Natural killer cell treated with Interleukin-12 subunit alpha and Interleukin-12 subunit beta and Interleukin-15 and Interleukin-18, amount 100 ng/mL, for 72 hours (primary cell): ENCODE results near the gene CDK17. TPM values are rescaled to one million over a fixed set of nuclear protein-coding genes. Genes with fewer than 3 reads are reported as not detected.

Experiments used
- ATAC-seq, 2 donors: fragments of 150-1000 bp; cut with Tn5 transposase in 1 of 2; sonication (Bioruptor Pico), chemical (Tn5 transposase) in 1 of 2; 2 replicates each; pipeline ENCODE4 v1.10.0; 2021
- DNase-seq: peaks from one replicate; pipeline ENCODE4 v3.0.0; 2022; ENCODE audit warnings: low spot score
- H3K27ac Mint-ChIP-seq, 2 donors: 1 replicate in 1 of 2; 2 replicates in 1 of 2; pipeline ENCODE4 v1.8.0; 2022; ENCODE audit warnings: mixed read lengths in 2 of 2, mild to moderate bottlenecking in 1 of 2, moderate library complexity in 1 of 2
- H3K27me3 Mint-ChIP-seq, 2 donors: 1 replicate in 1 of 2; 2 replicates in 1 of 2; pipeline ENCODE4 v1.8.0; 2022; ENCODE audit warnings: mixed read lengths in 2 of 2
- H3K36me3 Mint-ChIP-seq: one replicate; pipeline ENCODE4 v1.8.0; 2022; ENCODE audit warnings: mixed read lengths
- H3K4me1 Mint-ChIP-seq, 2 donors: 1 replicate in 1 of 2; 2 replicates in 1 of 2; pipeline ENCODE4 v1.8.0; 2022; ENCODE audit warnings: low read depth in 2 of 2, mixed read lengths in 2 of 2, mild to moderate bottlenecking in 1 of 2
- H3K4me3 Mint-ChIP-seq: one replicate; pipeline ENCODE4 v1.8.0; 2022; ENCODE audit warnings: mixed read lengths
- H3K9me3 Mint-ChIP-seq: 2 replicates; pipeline ENCODE4 v1.8.0; 2022; ENCODE audit warnings: mixed read lengths
- total RNA-seq, 2 donors: library from RNA; stranded (reverse); gene quantifications; one replicate each; pipeline ENCODE4 v1.2.3, GENCODE V29; 2022

CDK17 gene
- total RNA-seq, 2 donors from 2014 or later = 66.9 to 82.1 TPM

DNA sequence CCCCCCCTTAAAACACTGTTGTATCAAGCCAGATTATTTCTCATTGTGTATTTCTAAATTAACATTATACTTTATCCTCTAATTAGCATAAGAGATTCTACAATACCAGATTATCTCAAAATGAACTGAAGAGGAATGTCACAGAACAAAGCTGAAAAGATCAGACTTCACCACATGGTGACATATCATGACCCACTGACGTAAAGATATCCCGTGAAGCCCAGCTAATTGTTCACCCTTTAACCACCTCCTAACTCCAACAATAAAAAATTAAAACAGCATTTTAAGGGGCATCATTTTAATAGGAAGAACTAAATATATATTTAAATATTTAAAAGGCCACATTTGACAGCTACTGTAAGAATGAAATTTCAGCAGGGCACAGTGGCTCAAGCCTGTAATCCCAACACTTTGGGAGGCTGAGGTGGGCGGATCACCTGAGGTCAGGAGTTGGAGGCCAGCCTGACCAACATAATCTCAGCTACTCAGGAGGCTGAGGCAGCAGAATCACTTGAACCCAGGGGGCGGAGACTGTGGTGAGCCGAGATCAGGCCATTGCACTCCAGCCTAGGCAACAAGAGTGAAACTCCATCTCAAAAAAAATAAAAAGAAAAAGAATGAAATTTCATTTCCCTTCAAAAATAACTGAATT is 29.0 kb downstream of the CDK17 start:
- DNase-seq (no peak), ATAC-seq (no peak)
- Mint-ChIP-seq H3K27me3 (no peaks in the 10 kb centered on the region), H3K4me1 (peaks cover 63 to 80% of the 10 kb centered on the region in 2 donors), H3K4me3 (peak overlapping the region; percentile 51), H3K27ac (peak overlapping the region; percentile 57 to 86), H3K36me3 (peaks cover 4% of the 10 kb centered on the region), H3K9me3 (peaks cover 4% of the 10 kb centered on the region)

DNA sequence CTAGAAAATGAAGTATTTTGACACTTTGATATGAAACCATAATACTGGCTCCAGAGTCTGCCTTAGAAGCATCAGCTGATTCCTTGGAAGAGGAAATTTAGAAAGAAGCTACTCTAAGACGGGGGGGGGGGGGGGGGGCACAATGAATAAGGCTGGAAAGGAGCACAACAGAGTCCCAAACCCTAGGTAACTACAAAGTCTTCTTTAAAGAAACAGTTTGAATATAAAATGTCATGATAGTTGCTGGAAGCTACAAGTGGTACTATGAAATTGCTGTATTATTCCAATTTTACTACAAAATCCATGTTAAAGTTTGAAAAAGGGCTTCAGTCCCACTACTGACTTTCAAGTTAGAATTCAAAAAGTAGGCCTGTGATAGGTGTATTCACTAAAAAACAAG is 31.6 kb downstream of the CDK17 start:
- H3K27ac Mint-ChIP-seq = peak overlapping the region in 1 of 2 donors; percentile 53
- H3K4me3 Mint-ChIP-seq = no peak overlapping the region
- ATAC-seq (no peak), DNase-seq (no peak)
- H3K27me3 Mint-ChIP-seq = no peaks in the 10 kb centered on the region
- peaks cover 55 to 67% of the 10 kb centered on the region in 2 donors for H3K4me1 Mint-ChIP-seq
- no peaks in the 10 kb centered on the region for H3K9me3 Mint-ChIP-seq
- peaks cover 4% of the 10 kb centered on the region for H3K36me3 Mint-ChIP-seq

DNA sequence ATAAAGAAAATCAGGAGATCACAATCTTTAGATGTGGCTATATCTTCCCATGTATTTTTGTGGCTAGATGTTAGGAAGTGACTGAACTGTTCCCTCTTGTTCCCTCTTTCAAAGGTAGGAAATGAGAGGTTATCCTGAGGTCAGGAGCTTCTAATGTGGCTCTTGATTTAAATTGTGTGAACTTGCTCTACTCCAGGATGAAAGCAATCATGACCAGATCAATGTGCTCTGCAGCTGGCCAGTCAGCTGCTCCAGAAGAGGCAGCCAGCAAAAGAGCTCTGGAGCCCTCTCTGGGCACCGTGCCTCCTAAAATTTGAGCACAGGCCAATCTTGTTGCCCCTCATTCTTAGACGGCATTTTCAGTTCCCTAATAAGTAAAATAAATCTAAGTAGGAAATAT is 32.0 kb downstream of the CDK17 start:
- H3K36me3 Mint-ChIP-seq = peaks cover 4% of the 10 kb centered on the region
- no peak for DNase-seq
- H3K27ac Mint-ChIP-seq = peak overlapping the region; percentile 12 to 53
- H3K9me3 Mint-ChIP-seq = no peaks in the 10 kb centered on the region
- H3K4me1 Mint-ChIP-seq = peaks cover 50 to 62% of the 10 kb centered on the region in 2 donors
- no peak overlapping the region for H3K4me3 Mint-ChIP-seq
- H3K27me3 Mint-ChIP-seq = no peaks in the 10 kb centered on the region
- ATAC-seq = no peak

DNA sequence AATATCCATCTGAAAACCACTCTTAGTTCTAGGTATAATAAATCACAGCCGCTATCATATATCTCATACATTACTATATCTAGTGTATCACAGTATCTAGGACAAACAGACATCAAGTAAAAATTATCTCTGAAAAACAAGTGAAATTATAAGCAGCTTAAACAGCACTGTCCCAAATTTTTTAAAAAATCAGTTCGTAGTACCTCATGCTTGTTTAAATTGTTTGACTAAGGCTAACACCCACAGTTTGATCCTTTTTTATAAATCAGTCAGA is 33.9 kb downstream of the CDK17 start:
- Mint-ChIP-seq H3K9me3 (no peaks in the 10 kb centered on the region), H3K27me3 (no peaks in the 10 kb centered on the region), H3K27ac (peak overlapping the region; percentile 43 to 49), H3K4me3 (no peak overlapping the region), H3K36me3 (peaks cover 4% of the 10 kb centered on the region), H3K4me1 (peaks cover 42 to 47% of the 10 kb centered on the region in 2 donors)
- no peak for ATAC-seq
- no peak for DNase-seq

DNA sequence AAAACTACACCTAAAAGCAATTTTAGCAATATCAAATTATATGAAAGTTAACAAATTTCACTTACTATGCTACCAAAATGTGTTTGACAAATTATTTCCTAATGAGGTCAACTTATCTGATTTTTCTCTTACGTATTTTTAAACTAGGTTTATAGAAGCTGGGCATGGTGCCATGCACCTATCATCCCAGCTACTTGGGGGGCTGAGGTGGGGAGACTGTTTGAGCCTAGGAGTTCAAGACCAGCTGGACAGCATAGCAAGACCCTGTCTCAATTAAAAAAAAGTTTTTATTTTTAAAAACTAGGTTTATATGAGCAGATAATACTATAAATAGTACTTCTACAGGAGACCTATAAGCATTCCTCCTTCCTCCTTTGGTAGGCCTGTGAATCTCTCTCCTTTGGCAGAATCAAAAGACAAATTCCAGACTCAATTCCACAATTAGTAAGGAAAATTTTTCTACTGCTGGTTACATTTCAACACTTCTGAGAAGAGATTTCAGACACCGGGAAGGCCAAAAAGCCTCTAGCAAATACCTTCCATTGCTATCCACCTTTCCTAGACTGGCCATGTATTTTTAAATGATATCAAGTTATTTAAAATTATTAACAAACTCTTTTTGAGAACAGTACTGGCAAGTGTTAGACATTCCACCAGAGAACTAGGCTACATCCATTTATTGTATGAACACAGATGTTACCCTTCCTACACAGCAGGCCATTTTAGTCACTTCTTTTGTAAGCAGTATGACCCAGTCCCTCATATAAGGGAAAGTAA is 34.4 kb downstream of the CDK17 start:
- Mint-ChIP-seq H3K27ac (peak overlapping the region; percentile 43 to 49), H3K27me3 (no peaks in the 10 kb centered on the region), H3K9me3 (no peaks in the 10 kb centered on the region), H3K36me3 (peaks cover 4% of the 10 kb centered on the region), H3K4me1 (peaks cover 43 to 46% of the 10 kb centered on the region in 2 donors), H3K4me3 (no peak overlapping the region)
- no peak for DNase-seq
- ATAC-seq = no peak

DNA sequence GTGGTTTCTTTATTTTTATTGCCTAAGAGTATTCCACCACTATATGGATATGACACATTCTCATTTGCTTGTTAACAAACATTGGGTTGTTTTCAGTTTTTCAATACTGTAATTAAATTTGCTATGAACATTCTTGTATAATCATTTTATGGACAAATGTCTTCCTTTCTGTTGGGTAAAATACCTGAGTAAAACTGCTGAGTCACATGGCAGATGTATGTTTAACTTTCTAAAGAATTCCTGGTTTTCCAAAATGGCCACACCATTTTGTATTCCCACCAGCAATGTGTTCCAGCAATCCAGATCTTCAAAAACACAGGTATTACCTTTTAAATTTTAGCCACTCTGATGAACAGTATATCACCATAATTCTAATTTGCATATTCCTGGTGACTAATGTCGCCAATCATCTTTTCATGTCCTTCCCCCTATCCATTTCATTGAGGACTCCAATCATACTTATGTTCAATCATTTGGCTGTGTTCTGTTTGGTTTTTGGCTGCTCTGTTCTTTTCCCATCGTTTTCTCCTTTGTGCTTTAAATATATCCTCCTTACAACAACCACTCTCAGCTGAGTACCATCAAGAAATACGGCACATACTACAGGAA is 36.0 kb downstream of the CDK17 start:
- ATAC-seq (no peak), DNase-seq (no peak)
- H3K27ac Mint-ChIP-seq = peak overlapping the region; percentile 11 to 49
- no peaks in the 10 kb centered on the region for H3K27me3 Mint-ChIP-seq
- no peaks in the 10 kb centered on the region for H3K36me3 Mint-ChIP-seq
- peaks cover 50% of the 10 kb centered on the region in 2 donors for H3K4me1 Mint-ChIP-seq
- H3K9me3 Mint-ChIP-seq = no peaks in the 10 kb centered on the region
- H3K4me3 Mint-ChIP-seq = peak overlapping the region; percentile 22

DNA sequence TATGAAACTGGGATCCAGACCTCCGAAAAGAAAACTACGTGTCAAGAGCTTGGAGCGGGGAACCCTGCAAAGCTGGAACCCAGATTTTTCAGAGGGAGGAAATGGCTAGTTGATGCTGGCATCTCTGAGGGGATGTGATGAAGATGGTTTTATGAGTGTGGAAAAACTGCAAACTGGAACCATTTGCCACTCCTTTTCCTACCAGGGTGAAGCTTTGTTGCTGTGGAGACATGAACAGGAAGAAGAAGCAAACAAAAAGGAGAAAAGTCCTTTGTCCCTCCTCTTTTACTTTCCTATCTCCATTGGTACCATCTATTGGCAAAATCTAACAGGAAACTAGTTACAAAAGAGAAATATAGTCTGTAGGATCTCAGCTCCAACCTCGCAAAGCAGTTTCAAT is 39.2 kb downstream of the CDK17 start:
- Mint-ChIP-seq H3K4me3 (no peak overlapping the region), H3K27me3 (no peaks in the 10 kb centered on the region), H3K36me3 (no peaks in the 10 kb centered on the region), H3K27ac (peak overlapping the region; percentile 11 to 61), H3K4me1 (peaks cover 33 to 43% of the 10 kb centered on the region in 2 donors), H3K9me3 (no peaks in the 10 kb centered on the region)
- no peak for ATAC-seq
- no peak for DNase-seq

DNA sequence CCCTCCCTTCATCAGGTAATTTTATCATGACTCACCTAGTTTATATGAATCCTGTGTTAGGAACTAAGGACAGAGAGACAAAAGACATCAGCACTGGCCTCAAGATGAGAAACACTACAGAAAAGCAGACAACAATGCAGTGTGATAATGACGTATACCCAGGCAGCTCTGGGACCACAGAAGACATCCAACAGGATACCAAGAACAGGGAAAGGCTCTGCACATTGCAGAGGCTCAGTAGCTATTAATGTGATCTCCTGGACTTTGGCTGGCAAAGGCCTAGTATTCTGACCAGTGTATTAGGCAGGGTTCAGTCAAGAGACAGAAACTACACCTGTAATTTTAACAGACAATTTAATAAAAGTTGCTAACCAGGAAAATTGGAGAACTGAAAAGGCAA is 39.7 kb downstream of the CDK17 start:
- no peak for DNase-seq
- Mint-ChIP-seq H3K27ac (peak overlapping the region; percentile 11 to 61), H3K27me3 (no peaks in the 10 kb centered on the region), H3K4me1 (peaks cover 34 to 39% of the 10 kb centered on the region in 2 donors), H3K36me3 (no peaks in the 10 kb centered on the region), H3K4me3 (no peak overlapping the region), H3K9me3 (no peaks in the 10 kb centered on the region)
- no peak for ATAC-seq

DNA sequence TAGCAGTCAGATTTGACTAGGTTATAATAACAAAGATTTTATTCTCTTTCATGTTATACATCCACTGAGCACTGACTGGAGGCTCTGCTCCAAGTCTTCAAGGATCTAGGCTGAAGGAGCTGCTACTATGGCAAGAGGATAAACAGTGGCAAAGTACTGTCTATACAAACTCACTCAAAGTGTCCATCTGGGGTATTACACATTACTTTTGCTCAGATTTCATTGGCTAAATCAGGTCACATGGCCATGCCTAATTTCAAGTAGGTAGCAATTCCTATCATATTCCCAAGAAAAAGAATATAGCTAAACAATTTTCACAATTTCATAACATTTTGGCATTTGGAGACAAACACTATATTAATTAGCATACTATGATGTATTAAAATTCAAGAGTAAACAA is 40.9 kb downstream of the CDK17 start:
- peak overlapping the region in 1 of 2 donors; percentile 61 for H3K27ac Mint-ChIP-seq
- H3K36me3 Mint-ChIP-seq = no peaks in the 10 kb centered on the region
- H3K4me1 Mint-ChIP-seq = peaks cover 40 to 43% of the 10 kb centered on the region in 2 donors
- H3K9me3 Mint-ChIP-seq = no peaks in the 10 kb centered on the region
- H3K27me3 Mint-ChIP-seq = no peaks in the 10 kb centered on the region
- H3K4me3 Mint-ChIP-seq = no peak overlapping the region
- DNase-seq (no peak), ATAC-seq (no peak)

DNA sequence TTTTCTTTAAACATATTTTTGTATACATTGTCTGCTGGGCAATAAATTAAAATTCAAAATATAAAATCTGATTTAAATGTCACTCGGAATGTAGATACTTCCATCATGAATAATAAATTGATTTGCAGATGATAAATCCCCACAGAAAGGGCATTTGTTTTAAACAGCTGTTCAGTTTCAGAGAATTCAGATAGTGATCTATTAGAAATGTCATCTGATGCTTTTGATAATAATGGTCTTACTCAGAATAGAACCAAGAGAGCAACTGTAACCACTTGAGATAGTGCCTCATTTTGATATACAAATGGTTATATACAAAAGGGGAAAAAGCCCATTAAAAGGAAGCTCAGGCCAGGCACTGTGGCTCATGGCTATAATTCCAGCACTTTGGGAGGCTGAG is 43.4 kb downstream of the CDK17 start:
- Mint-ChIP-seq H3K27me3 (no peaks in the 10 kb centered on the region), H3K9me3 (no peaks in the 10 kb centered on the region), H3K4me3 (no peak overlapping the region), H3K27ac (no peak overlapping the region), H3K4me1 (peaks cover 55 to 59% of the 10 kb centered on the region in 2 donors), H3K36me3 (no peaks in the 10 kb centered on the region)
- ATAC-seq = no peak
- DNase-seq = no peak

DNA sequence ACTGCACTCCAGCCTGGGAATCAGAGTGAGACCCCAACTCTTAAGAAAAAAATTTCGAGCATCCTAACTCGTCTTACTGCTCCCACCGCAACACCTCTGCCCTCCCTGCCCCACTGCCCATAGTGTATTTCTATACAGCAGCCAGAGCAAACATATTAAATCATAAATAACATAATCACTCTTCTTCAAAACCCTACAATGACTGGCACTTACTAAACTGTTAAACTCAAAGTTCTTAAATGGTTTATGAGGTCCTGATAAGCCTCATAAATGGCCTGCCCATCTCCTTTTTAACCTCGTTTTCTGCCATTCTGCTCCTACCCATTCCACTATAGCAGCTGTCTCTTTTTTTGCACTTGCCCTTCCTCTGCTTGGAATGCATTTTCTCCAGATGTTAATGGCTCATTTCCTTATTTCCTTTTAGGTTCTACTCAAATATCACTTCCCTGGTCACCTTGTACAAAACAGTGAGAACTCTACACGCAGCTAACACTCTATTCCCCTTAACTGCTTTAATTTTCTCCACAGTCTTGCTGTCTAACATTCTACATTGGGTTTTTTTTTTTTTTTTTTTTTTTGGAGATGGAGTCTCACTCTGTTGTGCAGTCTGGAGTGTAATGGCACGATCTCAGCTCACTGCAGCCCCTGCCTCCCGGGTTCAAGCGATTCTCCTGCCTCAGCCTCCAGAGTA is 45.2 kb downstream of the CDK17 start:
- H3K9me3 Mint-ChIP-seq = no peaks in the 10 kb centered on the region
- peak overlapping the region; percentile 10 to 91 for H3K27ac Mint-ChIP-seq
- no peak for ATAC-seq
- H3K4me3 Mint-ChIP-seq = no peak overlapping the region
- DNase-seq = no peak
- H3K36me3 Mint-ChIP-seq = no peaks in the 10 kb centered on the region
- peaks cover 55 to 65% of the 10 kb centered on the region in 2 donors for H3K4me1 Mint-ChIP-seq
- no peaks in the 10 kb centered on the region for H3K27me3 Mint-ChIP-seq

DNA sequence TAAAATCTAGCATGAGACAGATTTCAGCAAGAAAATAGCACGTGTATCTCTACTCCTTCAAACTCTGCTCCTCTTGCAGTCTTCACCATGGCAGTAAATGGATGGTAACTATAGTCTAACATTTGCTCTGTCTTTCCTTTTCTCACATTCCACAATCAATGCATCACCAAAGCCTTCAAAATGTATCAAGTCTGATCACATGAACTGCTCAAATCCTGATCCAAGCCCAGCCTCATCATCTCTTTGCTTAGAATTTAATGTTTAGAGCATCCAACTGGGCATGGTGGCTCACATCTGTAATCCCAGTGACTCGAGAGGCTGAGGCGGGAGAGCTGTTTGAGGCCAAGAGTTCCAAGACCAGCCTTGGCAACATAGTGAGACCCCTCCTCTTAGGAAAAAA is 45.9 kb downstream of the CDK17 start:
- DNase-seq (no peak), ATAC-seq (no peak)
- Mint-ChIP-seq H3K27me3 (no peaks in the 10 kb centered on the region), H3K4me3 (no peak overlapping the region), H3K27ac (peak overlapping the region; percentile 3 to 91), H3K4me1 (peaks cover 51 to 66% of the 10 kb centered on the region in 2 donors), H3K36me3 (no peaks in the 10 kb centered on the region), H3K9me3 (no peaks in the 10 kb centered on the region)

DNA sequence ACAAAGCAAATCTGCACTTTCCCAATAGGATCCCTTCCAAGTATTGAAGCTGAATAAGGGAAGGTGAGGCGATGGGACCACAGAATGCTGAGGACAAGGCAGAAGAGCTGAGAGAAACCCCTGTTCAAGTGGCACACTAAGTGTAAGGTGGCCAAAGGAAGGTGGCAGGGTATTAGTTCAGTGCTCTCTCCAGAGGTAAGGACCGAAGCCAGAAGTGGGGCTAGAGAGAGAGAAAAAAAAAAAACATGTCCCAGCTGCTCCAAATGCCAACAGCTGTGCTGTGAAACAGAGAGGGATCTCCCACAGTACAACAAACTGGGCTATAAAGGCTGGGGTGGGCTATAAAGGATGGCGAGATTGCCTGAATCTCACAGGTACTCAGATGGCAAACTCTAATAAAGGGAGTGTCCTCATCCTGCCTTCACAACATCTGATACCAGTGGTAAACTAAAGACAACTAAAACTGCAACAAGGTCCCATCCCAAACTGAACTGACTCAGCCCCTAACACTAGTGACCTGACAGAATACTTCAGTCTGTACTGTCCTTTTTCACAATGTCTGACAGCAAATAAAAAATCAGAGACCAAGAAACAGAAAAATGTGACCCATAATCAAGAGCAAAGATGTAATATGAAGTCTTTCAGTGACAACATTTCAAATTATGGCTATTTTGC is 47.9 kb downstream of the CDK17 start:
- ATAC-seq (peak; percentile 37 to 64), DNase-seq (no peak)
- peak overlapping the region; percentile 83 to 91 for H3K27ac Mint-ChIP-seq
- H3K36me3 Mint-ChIP-seq = peaks cover 4% of the 10 kb centered on the region
- H3K27me3 Mint-ChIP-seq = no peaks in the 10 kb centered on the region
- peak overlapping the region; percentile 7 for H3K4me3 Mint-ChIP-seq
- H3K9me3 Mint-ChIP-seq = no peaks in the 10 kb centered on the region
- peaks cover 58 to 76% of the 10 kb centered on the region in 2 donors for H3K4me1 Mint-ChIP-seq
